BLaER1 treated with 17β-estradiol and CSF1 and Interleukin-3, amounts not matched to agents 10 nM and 100 nM (cell line): Measurements from ENCODE around the gene BACH2.

Experiments used
- H3K27ac ChIP-seq, 11 experiments: shearing (Covaris generic); formaldehyde crosslinking; 2 replicates each; pipeline ENCODE4 v1.8.1; 2022
- H3K27me3 ChIP-seq, 11 experiments: shearing (Covaris generic); formaldehyde crosslinking; 2 replicates each; pipeline ENCODE4 v1.8.1; 2022
- H3K36me3 ChIP-seq, 11 experiments: shearing (Covaris generic); formaldehyde crosslinking; 2 replicates each; pipeline ENCODE4 v1.8.1; 2022
- H3K4me1 ChIP-seq, 10 experiments: shearing (Covaris generic); formaldehyde crosslinking; 2 replicates each; pipeline ENCODE4 v1.8.1; 2022
- H3K4me2 ChIP-seq, 11 experiments: shearing (Covaris generic); formaldehyde crosslinking; 2 replicates each; pipeline ENCODE4 v1.8.1; 2022
- H3K4me3 ChIP-seq, 10 experiments: shearing (Covaris generic); formaldehyde crosslinking; 2 replicates each; pipeline ENCODE4 v1.8.1; 2022
- H3K9ac ChIP-seq, 11 experiments: shearing (Covaris generic); formaldehyde crosslinking; 2 replicates each; pipeline ENCODE4 v1.8.1; 2022
- H3K9me3 ChIP-seq, 11 experiments: shearing (Covaris generic); formaldehyde crosslinking; replicated peaks in 1 of 11; 2 replicates each; pipeline ENCODE4 v1.8.1; 2022
- H4K20me1 ChIP-seq, 11 experiments: shearing (Covaris generic); formaldehyde crosslinking; 2 replicates each; pipeline ENCODE4 v1.8.1; 2022
- Cebpa-rat ChIP-seq, 11 experiments: shearing (Covaris generic); IDR thresholded peaks; 2 replicates each; pipeline ENCODE4 v1.8.1; 2022

The BACH2 gene

DNA sequence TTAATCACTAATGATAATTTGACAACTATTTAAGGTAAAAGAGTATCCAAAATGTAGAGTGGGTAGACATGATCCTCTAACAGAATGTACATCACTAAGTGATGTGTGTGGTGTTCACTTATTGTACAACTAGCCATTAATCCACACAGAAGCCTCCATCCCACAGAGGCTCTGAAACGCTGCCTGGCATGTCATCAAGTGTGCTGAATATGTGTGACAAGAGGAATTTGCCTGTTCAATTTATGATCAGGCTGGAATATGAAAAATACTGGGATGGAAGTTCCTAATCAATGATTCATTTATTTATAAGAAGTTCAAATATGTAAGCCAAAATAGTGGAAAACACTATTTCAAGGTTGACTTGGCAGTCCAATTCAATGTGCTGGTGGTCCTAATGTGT lies 72.4 kb downstream of the BACH2 start:
- no peak for TF ChIP-seq Cebpa-rat (IDR thresholded peaks at IDR 0.05)
- no peak overlapping the region for H3K9ac ChIP-seq
- peaks cover 1 to 36% (median 13%) of the 10 kb centered on the region in 10 experiments for H3K4me1 ChIP-seq
- peaks cover 15 to 48% (median 24%) of the 10 kb centered on the region in 11 experiments for H3K9me3 ChIP-seq
- H3K27ac ChIP-seq = no peak overlapping the region
- peaks cover 0 to 59% (median 4%) of the 10 kb centered on the region in 11 experiments; a peak in 10 of 22 replicates for H3K36me3 ChIP-seq
- no peaks in the 10 kb centered on the region for H3K27me3 ChIP-seq
- peaks cover 0 to 26% (median 0%) of the 10 kb centered on the region in 11 experiments; a peak in 2 of 22 replicates for H4K20me1 ChIP-seq
- H3K4me3 ChIP-seq = no peak overlapping the region
- no peak overlapping the region for H3K4me2 ChIP-seq

DNA sequence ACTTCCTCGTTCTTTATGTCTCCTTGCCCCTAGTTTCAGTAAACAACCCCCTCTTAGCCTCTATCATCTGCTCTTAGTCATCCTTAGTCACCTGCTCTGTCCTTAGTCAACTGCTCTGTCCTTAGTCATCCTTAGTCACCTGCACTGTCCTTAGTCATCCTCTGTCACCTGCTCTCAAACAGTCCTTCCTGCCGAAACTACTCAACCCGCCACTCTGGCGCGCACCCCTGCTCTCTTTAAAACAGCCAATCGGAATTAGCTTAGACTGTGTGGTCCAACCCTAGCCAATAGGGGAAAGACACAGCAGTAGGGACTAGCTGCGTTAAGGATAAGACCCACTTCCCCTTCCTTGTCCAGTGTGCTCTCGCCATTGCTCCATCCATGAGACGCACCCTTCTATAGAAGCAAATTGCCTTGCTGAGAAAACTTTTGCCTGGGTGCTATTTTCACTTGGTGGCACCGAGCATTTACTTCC lies 73.9 kb downstream of the BACH2 start:
- Histone ChIP-seq H3K4me2 (no peak overlapping the region; a peak in 1 of 22 replicates), H3K4me1 (peaks cover 15 to 50% (median 28%) of the 10 kb centered on the region in 10 experiments), H3K9me3 (peaks cover 15 to 48% (median 24%) of the 10 kb centered on the region in 11 experiments), H4K20me1 (peaks cover 0 to 40% (median 0%) of the 10 kb centered on the region in 11 experiments; a peak in 2 of 22 replicates), H3K36me3 (peaks cover 0 to 51% (median 4%) of the 10 kb centered on the region in 11 experiments; a peak in 10 of 22 replicates), H3K9ac (no peak overlapping the region), H3K27me3 (no peaks in the 10 kb centered on the region), H3K4me3 (no peak overlapping the region), H3K27ac (no peak overlapping the region)
- TF ChIP-seq Cebpa-rat (IDR thresholded peaks at IDR 0.05) = no peak

DNA sequence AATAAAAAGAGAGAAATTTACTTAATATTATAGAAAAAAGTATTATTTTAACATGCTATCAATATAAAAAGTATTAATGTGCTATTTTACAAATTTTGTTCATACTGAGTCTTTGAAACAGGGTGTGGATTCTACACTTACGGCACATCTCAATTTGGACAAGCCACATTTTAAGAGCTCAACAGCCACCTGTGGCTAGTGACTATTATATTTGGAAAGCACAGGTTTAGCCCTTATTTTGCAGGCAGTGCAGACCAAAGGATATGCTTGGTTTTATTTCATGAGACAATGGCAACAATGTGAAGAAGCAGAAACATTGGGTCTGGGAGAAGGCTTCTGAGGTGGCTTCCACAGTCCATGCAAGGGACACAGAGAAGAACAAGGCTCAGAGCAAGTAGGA lies 74.6 kb downstream of the BACH2 start:
- H3K27ac ChIP-seq = no peak overlapping the region
- no peak overlapping the region; a peak in 3 of 22 replicates for H3K4me2 ChIP-seq
- peaks cover 0 to 44% (median 4%) of the 10 kb centered on the region in 11 experiments; a peak in 10 of 22 replicates for H3K36me3 ChIP-seq
- H3K27me3 ChIP-seq = no peaks in the 10 kb centered on the region
- peaks cover 0 to 48% (median 0%) of the 10 kb centered on the region in 11 experiments; a peak in 2 of 22 replicates for H4K20me1 ChIP-seq
- no peak overlapping the region for H3K4me3 ChIP-seq
- H3K9me3 ChIP-seq = peaks cover 15 to 41% (median 24%) of the 10 kb centered on the region in 11 experiments
- no peak for TF ChIP-seq Cebpa-rat (IDR thresholded peaks at IDR 0.05)
- no peak overlapping the region for H3K9ac ChIP-seq
- peaks cover 23 to 58% (median 35%) of the 10 kb centered on the region in 10 experiments for H3K4me1 ChIP-seq

DNA sequence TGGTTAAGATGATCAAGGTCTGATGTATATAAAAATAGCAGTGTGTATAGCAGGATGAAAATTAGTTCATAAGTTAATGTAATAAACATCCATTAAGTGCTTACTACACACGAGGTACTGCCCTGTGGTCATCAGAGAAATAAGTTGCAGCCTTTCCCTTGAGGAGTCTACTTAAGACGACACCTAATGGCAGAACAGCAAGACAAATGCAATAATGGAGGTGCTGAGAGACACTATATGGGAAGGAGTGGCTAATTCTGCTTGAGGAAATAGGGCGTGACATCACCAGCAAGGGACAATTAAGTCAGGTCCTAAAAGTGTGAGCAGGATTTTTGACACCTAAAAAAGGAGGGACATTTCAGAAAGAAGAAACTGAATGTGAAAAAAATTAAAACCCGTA lies 75.2 kb downstream of the BACH2 start:
- no peak for TF ChIP-seq Cebpa-rat (IDR thresholded peaks at IDR 0.05)
- Histone ChIP-seq H3K4me1 (peaks cover 29 to 64% (median 41%) of the 10 kb centered on the region in 10 experiments), H3K9me3 (peaks cover 15 to 39% (median 24%) of the 10 kb centered on the region in 11 experiments), H3K4me3 (no peak overlapping the region), H3K27ac (no peak overlapping the region), H3K4me2 (peak overlapping the region in 2 of 11 experiments; percentile 5 to 73; a peak in 2 of 22 replicates), H4K20me1 (peaks cover 0 to 54% (median 0%) of the 10 kb centered on the region in 11 experiments; a peak in 3 of 22 replicates), H3K9ac (no peak overlapping the region), H3K36me3 (peaks cover 0 to 38% (median 4%) of the 10 kb centered on the region in 11 experiments; a peak in 10 of 22 replicates), H3K27me3 (no peaks in the 10 kb centered on the region)

DNA sequence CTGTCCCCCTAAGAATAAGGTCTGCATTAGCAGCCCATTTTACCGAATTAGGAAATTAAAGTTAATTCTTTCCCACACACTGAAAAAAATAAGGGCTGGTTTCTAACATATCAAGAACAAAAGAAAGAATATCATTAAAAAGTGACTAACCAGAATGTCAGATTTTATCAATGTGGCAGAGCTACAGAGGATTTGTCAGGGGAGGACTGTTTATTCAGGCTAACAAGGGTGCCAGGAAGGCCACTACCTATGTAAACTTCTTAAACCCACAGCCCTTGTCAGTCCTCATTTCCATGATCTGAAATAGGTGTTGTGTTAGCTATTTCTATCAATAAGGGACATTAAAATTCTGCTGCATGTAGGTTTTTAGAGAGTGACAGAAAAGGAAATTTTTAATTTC lies 76.4 kb downstream of the BACH2 start:
- H3K27ac ChIP-seq = peak overlapping the region in 1 of 11 experiments; percentile 13; a peak in 1 of 22 replicates
- peaks cover 15 to 28% (median 22%) of the 10 kb centered on the region in 11 experiments for H3K9me3 ChIP-seq
- H3K27me3 ChIP-seq = no peaks in the 10 kb centered on the region
- no peak overlapping the region for H3K4me3 ChIP-seq
- peaks cover 0 to 27% (median 4%) of the 10 kb centered on the region in 11 experiments; a peak in 9 of 22 replicates for H3K36me3 ChIP-seq
- no peak overlapping the region for H3K9ac ChIP-seq
- peaks cover 39 to 72% (median 52%) of the 10 kb centered on the region in 10 experiments for H3K4me1 ChIP-seq
- peaks cover 0 to 65% (median 0%) of the 10 kb centered on the region in 11 experiments; a peak in 3 of 22 replicates for H4K20me1 ChIP-seq
- TF ChIP-seq Cebpa-rat (IDR thresholded peaks at IDR 0.05) = no peak
- H3K4me2 ChIP-seq = peak overlapping the region in 3 of 11 experiments; percentile 2 to 73 (median 62); a peak in 5 of 22 replicates

DNA sequence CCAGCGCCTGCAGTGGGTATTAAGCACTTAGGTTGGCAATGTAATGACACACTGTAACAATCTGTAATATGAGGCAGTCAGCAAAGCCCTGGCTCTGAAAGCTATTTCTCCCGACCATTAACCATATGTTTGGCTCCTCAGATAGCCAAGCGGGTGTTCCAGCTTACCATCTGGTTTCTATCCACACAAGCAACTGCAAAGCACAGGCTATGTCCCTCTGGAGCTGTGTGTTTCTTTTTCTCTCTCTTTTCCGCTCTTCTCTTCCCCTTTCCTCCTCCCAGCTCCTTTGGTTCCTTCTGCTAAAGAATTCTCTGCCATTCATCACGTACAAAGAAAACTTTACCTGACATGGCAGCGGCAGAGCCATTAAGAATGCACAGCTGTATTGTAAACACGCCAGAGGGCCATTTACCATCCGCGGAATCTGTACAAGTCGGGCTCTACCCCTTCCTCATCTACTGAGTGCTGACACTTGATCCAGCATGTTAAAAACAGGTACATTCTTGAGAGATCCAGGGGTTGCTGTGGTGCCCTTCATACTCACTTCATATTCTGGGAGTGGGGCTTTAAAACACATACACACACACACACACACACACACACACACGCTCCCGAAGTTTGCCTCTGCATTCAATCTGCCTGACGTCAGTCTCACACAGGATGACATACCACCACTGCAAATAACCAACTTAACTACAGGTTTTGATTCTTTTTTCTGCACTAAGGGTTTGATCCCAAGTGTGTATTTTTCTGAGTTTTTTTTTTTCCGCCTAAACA lies 77.2 kb downstream of the BACH2 start:
- peaks cover 0 to 74% (median 0%) of the 10 kb centered on the region in 11 experiments; a peak in 3 of 22 replicates for H4K20me1 ChIP-seq
- H3K4me1 ChIP-seq = peaks cover 44 to 72% (median 54%) of the 10 kb centered on the region in 10 experiments
- peaks cover 14 to 20% (median 18%) of the 10 kb centered on the region in 11 experiments for H3K9me3 ChIP-seq
- no peak overlapping the region for H3K4me3 ChIP-seq
- no peaks in the 10 kb centered on the region for H3K27me3 ChIP-seq
- H3K9ac ChIP-seq = peak overlapping the region in 10 of 11 experiments; percentile 50 to 71 (median 65); a peak in 11 of 22 replicates
- H3K27ac ChIP-seq = peak overlapping the region in 9 of 11 experiments; percentile 49 to 79 (median 71); a peak in 14 of 22 replicates
- H3K4me2 ChIP-seq = peak overlapping the region; percentile 50 to 76 (median 68)
- no peak for TF ChIP-seq Cebpa-rat (IDR thresholded peaks at IDR 0.05)
- peaks cover 0 to 18% (median 4%) of the 10 kb centered on the region in 11 experiments; a peak in 8 of 22 replicates for H3K36me3 ChIP-seq

DNA sequence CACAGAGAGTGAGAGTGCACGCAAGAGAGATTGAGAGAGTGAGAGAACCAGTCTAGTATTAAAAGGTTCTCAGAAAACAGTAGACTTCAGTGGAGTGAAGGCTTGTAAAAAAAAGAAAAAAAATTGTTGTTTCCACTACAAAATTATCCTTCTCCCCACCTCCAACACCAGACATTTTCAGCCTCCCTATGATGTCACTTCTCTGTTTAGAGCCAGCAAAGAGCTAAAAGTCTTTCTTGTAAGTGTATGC lies 77.8 kb downstream of the BACH2 start:
- Histone ChIP-seq H3K9ac (peak overlapping the region in 10 of 11 experiments; percentile 50 to 71 (median 65); a peak in 17 of 22 replicates), H4K20me1 (peaks cover 0 to 79% (median 0%) of the 10 kb centered on the region in 11 experiments; a peak in 3 of 22 replicates), H3K27ac (peak overlapping the region; percentile 23 to 79 (median 69); a peak in 19 of 22 replicates)

DNA sequence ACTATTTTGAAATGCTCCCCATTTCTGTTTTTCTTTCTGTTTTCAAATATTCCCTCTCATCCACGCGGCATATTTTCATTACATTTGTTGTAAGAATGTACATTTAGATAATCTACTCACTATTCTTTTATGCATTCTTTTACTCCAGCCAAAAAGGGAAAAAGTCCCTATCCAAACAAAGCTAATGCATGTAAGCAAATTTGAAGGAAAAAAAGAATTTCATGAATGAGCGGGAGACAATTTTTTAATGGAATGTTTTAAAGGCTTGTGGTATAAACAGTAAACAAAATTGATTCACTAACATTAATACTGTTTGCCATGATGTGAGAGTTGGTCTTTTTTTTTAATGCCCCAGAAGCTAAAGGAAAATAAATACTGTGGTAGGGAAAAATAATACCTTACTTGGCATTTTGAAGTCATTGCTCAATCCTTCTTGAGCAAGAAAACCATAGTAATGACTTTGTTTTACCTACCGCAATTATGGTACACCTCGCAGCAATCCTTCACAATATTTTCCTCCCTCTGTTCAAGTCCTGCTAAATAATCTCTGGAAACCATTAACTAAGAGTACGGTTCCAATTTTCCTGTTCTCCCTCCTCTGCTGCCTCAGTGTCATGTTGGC lies 79.0 kb downstream of the BACH2 start:
- Histone ChIP-seq H3K9ac (peak overlapping the region in 7 of 11 experiments; percentile 52 to 71 (median 68); a peak in 8 of 22 replicates), H3K4me2 (peak overlapping the region; percentile 50 to 76 (median 68))

More for the DNA sequence above, 77.8 kb downstream of the BACH2 start:
- Histone ChIP-seq H3K9me3 (peaks cover 12 to 19% (median 14%) of the 10 kb centered on the region in 11 experiments), H3K36me3 (peaks cover 0 to 14% (median 4%) of the 10 kb centered on the region in 11 experiments; a peak in 7 of 22 replicates), H3K4me2 (peak overlapping the region; percentile 50 to 76 (median 68)), H3K4me3 (no peak overlapping the region), H3K27me3 (no peaks in the 10 kb centered on the region), H3K4me1 (peaks cover 44 to 72% (median 55%) of the 10 kb centered on the region in 10 experiments)
- TF ChIP-seq Cebpa-rat (IDR thresholded peaks at IDR 0.05) = no peak

More for the DNA sequence above, 79.0 kb downstream of the BACH2 start:
- H3K4me3 ChIP-seq = no peak overlapping the region
- H3K4me1 ChIP-seq = peaks cover 44 to 71% (median 55%) of the 10 kb centered on the region in 10 experiments
- H3K27ac ChIP-seq = peak overlapping the region in 9 of 11 experiments; percentile 49 to 79 (median 71); a peak in 15 of 22 replicates
- peaks cover 0 to 6% (median 2%) of the 10 kb centered on the region in 11 experiments; a peak in 15 of 22 replicates for H3K9me3 ChIP-seq
- peaks cover 0 to 90% (median 0%) of the 10 kb centered on the region in 11 experiments; a peak in 3 of 22 replicates for H4K20me1 ChIP-seq
- H3K27me3 ChIP-seq = no peaks in the 10 kb centered on the region
- no peak for TF ChIP-seq Cebpa-rat (IDR thresholded peaks at IDR 0.05)
- H3K36me3 ChIP-seq = peaks cover 0 to 1% (median 0%) of the 10 kb centered on the region in 11 experiments; a peak in 1 of 22 replicates
